ENCODE results near the gene CHFR. TPM values are rescaled to one million over a fixed set of nuclear protein-coding genes. Genes with fewer than 3 reads are reported as not detected.

Gene CHFR
- total and polyA plus RNA-seq, 8 donors, result 14.7 to 107 (median 59.2) TPM

- Histone ChIP-seq H3K4me1 (no peaks in the 10 kb centered on the region), H3K4me3 (no peak overlapping the region), H3K27ac (no peak overlapping the region), H3K36me3 (peaks cover 74 to 99% (median 94%) of the 10 kb centered on the region in 4 donors), H3K9me3 (no peaks in the 10 kb centered on the region), H3K27me3 (no peaks in the 10 kb centered on the region)
- no peak for TF ChIP-seq POLR2AphosphoS5 (IDR thresholded peaks at IDR 0.05)
- no peak for TF ChIP-seq EP300 (IDR thresholded peaks at IDR 0.05)
- TF ChIP-seq POLR2A (IDR thresholded peaks at IDR 0.05), result no peak
- TF ChIP-seq CTCF (IDR thresholded peaks at IDR 0.05), result no peak
- 87 to 96% (median 94%) methylated on average over 9 to 10 of the region's 10 CpGs for WGBS, 5 donors
- no peak for DNase-seq
- intact Hi-C loops (cut with DNase I; ENCODE audit: low total_unique reads), result no loop called here
These were observed 13.7 kb downstream of the CHFR start for GRCh38 chr12:132873724-132874123.

- Histone ChIP-seq H3K4me1 (no peaks in the 10 kb centered on the region), H3K27me3 (no peaks in the 10 kb centered on the region), H3K4me3 (no peak overlapping the region), H3K9me3 (no peaks in the 10 kb centered on the region), H3K36me3 (peaks cover 74 to 99% (median 98%) of the 10 kb centered on the region in 4 donors), H3K27ac (no peak overlapping the region)
- TF ChIP-seq EP300 (IDR thresholded peaks at IDR 0.05), result no peak
- no peak for TF ChIP-seq POLR2A (IDR thresholded peaks at IDR 0.05)
- no peak for TF ChIP-seq POLR2AphosphoS5 (IDR thresholded peaks at IDR 0.05)
- TF ChIP-seq CTCF (IDR thresholded peaks at IDR 0.05), result no peak
- DNase-seq, result no peak
- intact Hi-C loops (cut with DNase I; ENCODE audit: low total_unique reads), result no loop called here
- 71 to 86% (median 77%) methylated on average over 12 of the region's 12 CpGs for WGBS, 5 donors
These were observed 14.4 kb downstream of the CHFR start for GRCh38 chr12:132872975-132873421.

GRCh38 chr12:132872073-132872855 lies 15.1 kb downstream of the CHFR start:
- intact Hi-C loops (cut with DNase I; ENCODE audit: low total_unique reads), result no loop called here
- peaks cover 73 to 99% (median 98%) of the 10 kb centered on the region in 4 donors for H3K36me3 ChIP-seq
- H3K4me3 ChIP-seq, result no peak overlapping the region
- no peak for DNase-seq
- WGBS, 5 donors, result 89 to 96% (median 95%) methylated on average over 20 to 21 of the region's 21 CpGs
- no peaks in the 10 kb centered on the region for H3K4me1 ChIP-seq
- H3K27ac ChIP-seq, result no peak overlapping the region
- no peaks in the 10 kb centered on the region for H3K27me3 ChIP-seq
- H3K9me3 ChIP-seq, result no peaks in the 10 kb centered on the region
- TF ChIP-seq POLR2A (IDR thresholded peaks at IDR 0.05), result no peak
- TF ChIP-seq POLR2AphosphoS5 (IDR thresholded peaks at IDR 0.05), result no peak
- TF ChIP-seq EP300 (IDR thresholded peaks at IDR 0.05), result no peak
- TF ChIP-seq CTCF (IDR thresholded peaks at IDR 0.05), result no peak

GRCh38 chr12:132869551-132869950 lies 17.9 kb downstream of the CHFR start:
- no peak for DNase-seq
- H3K36me3 ChIP-seq, result peaks cover 62 to 99% (median 97%) of the 10 kb centered on the region in 4 donors
- H3K27ac ChIP-seq, result no peak overlapping the region
- no peak for TF ChIP-seq POLR2AphosphoS5 (IDR thresholded peaks at IDR 0.05)
- no peak for TF ChIP-seq EP300 (IDR thresholded peaks at IDR 0.05)
- TF ChIP-seq POLR2A (IDR thresholded peaks at IDR 0.05), result no peak
- no peak for TF ChIP-seq CTCF (IDR thresholded peaks at IDR 0.05)
- H3K9me3 ChIP-seq, result no peaks in the 10 kb centered on the region
- no peak overlapping the region for H3K4me3 ChIP-seq
- intact Hi-C loops (cut with DNase I; ENCODE audit: low total_unique reads), result no loop called here
- H3K27me3 ChIP-seq, result no peaks in the 10 kb centered on the region
- H3K4me1 ChIP-seq, result no peaks in the 10 kb centered on the region
- 93 to 97% (median 97%) methylated on average over 14 of the region's 14 CpGs for WGBS, 5 donors

Measured in stomach (tissue), 9 donors.